AG04449 (cell line): ENCODE measurements around the gene LPP.

Experiments
- CTCF ChIA-PET: fragments of 350-600 bp; formaldehyde crosslinking; extraction: SDS; loops from one replicate; lab custom pipeline; 2021; ENCODE audit warnings: antibody characterized with exemption; lab: Yijun Ruan, JAX
- POLR2A ChIA-PET: fragments of 400-600, 350-600 bp; formaldehyde crosslinking; extraction: SDS; loops from one replicate; lab custom pipeline; 2020; ENCODE audit warnings: antibody characterized with exemption, inconsistent platforms; lab: Yijun Ruan, JAX
- DNase-seq: peaks from one replicate; pipeline ENCODE4 v3.0.0-alpha.2; 2010; ENCODE audit warnings: low read depth, low spot score
- H3K4me3 ChIP-seq: 2 replicates; pipeline ENCODE4 v1.5.1; 2011; ENCODE audit warnings: low read depth, mild to moderate bottlenecking, control low read depth, low read length
- CTCF ChIP-seq: IDR thresholded peaks from one replicate; pipeline ENCODE4 v1.5.1; 2011; ENCODE audit warnings: mild to moderate bottlenecking, moderate library complexity, low read length, control low read depth, inconsistent platforms; ENCODE audit not compliant: insufficient read depth; ENCODE audit errors: missing control alignments

LPP gene

GRCh38 chr3:188659449-188660090 lies 505.6 kb downstream of the LPP start:
- no peak for DNase-seq
- no peak overlapping the region for H3K4me3 ChIP-seq
- ChIA-PET POLR2A (no interaction called here), CTCF (interaction anchor here (0.6 to 1.4 kb wide), 3 partner anchors 9 to 919 kb away, joined by 3 to 4 read pairs (median 3); no protein-coding TSS in a partner anchor)
- no peak for TF ChIP-seq CTCF

GRCh38 chr3:188660415-188660814 lies 506.5 kb downstream of the LPP start:
- TF ChIP-seq CTCF, result no peak
- H3K4me3 ChIP-seq, result no peak overlapping the region
- POLR2A ChIA-PET, result no interaction called here
- CTCF ChIA-PET, result interaction anchor here (1.4 kb wide), 1 partner anchor 920 kb away, joined by 4 read pairs; no protein-coding TSS in a partner anchor
- no peak for DNase-seq

- no peak overlapping the region for H3K4me3 ChIP-seq
- no peak for TF ChIP-seq CTCF
- POLR2A ChIA-PET, result no interaction called here
- CTCF ChIA-PET, result interaction anchor here (1.4 kb wide), 1 partner anchor 921 kb away, joined by 3 read pairs; no protein-coding TSS in a partner anchor
- no peak for DNase-seq
Measured at GRCh38 chr3:188661806-188662205, 507.8 kb downstream of the LPP start.

GRCh38 chr3:188662214-188662613 lies 508.3 kb downstream of the LPP start:
- no peak overlapping the region for H3K4me3 ChIP-seq
- no peak for DNase-seq
- POLR2A ChIA-PET, result no interaction called here
- TF ChIP-seq CTCF, result no peak
- CTCF ChIA-PET, result interaction anchor here (1.4 kb wide), 1 partner anchor 922 kb away, joined by 3 read pairs; no protein-coding TSS in a partner anchor

- DNase-seq, result no peak
- no peak overlapping the region for H3K4me3 ChIP-seq
- ChIA-PET CTCF (interaction anchor here (1.4 to 2.2 kb wide), 2 partner anchors 31 to 922 kb away, joined by 3 to 4 read pairs; no protein-coding TSS in a partner anchor), POLR2A (no interaction called here)
- TF ChIP-seq CTCF, result no peak
Measured at GRCh38 chr3:188662795-188663194, 508.8 kb downstream of the LPP start.

GRCh38 chr3:188663839-188664238 lies 509.9 kb downstream of the LPP start:
- DNase-seq, result no peak
- no peak overlapping the region for H3K4me3 ChIP-seq
- CTCF ChIA-PET, result interaction anchor here (2.2 kb wide), 1 partner anchor 32 kb away, joined by 4 read pairs; no protein-coding TSS in a partner anchor
- POLR2A ChIA-PET, result no interaction called here
- no peak for TF ChIP-seq CTCF
